Spleen (tissue), 11 donors: ENCODE results near the gene TBL3. TPM values are rescaled to one million over a fixed set of nuclear protein-coding genes. Genes with fewer than 3 reads are reported as not detected.

Experiments
- DNase-seq: peaks from one replicate; pipeline ENCODE4 v3.0.0-alpha.2; 2020
- H3K27ac ChIP-seq, 8 donors: fragments of 200-600 bp; sonication (generic) in 7 of 8; 1 replicate in 4 of 8; 2 replicates in 4 of 8; pipeline versions ENCODE4 v1.5.0 to v1.8.0; 2016 to 2021; ENCODE audit warnings: inconsistent platforms in 4 of 8, mild to moderate bottlenecking in 4 of 8, moderate library complexity in 1 of 8
- H3K27me3 ChIP-seq, 7 donors: fragments of 200-600 bp; sonication (generic) in 6 of 7; replicated peaks in 1 of 7; 1 replicate in 4 of 7; 2 replicates in 3 of 7; pipeline versions ENCODE4 v1.5.0 to v1.8.0; 2016 to 2021; ENCODE audit warnings: inconsistent platforms in 3 of 7, mild to moderate bottlenecking in 1 of 7
- H3K36me3 ChIP-seq, 6 donors: fragments of 200-600 bp; sonication (generic) in 5 of 6; 1 replicate in 4 of 6; 2 replicates in 2 of 6; pipeline versions ENCODE4 v1.5.0 to v1.8.0; 2016 to 2021; ENCODE audit warnings: inconsistent platforms in 2 of 6
- H3K4me1 ChIP-seq, 6 donors: fragments of 200-600 bp; sonication (generic) in 5 of 6; 1 replicate in 3 of 6; 2 replicates in 3 of 6; pipeline versions ENCODE4 v1.5.0 to v1.8.0; 2016 to 2021; ENCODE audit warnings: inconsistent platforms in 3 of 6
- H3K4me3 ChIP-seq, 8 donors: fragments of 200-600 bp; sonication (generic) in 7 of 8; 1 replicate in 4 of 8; 2 replicates in 4 of 8; pipeline versions ENCODE4 v1.5.0 to v1.8.0; 2016 to 2021; ENCODE audit warnings: inconsistent platforms in 4 of 8, mild to moderate bottlenecking in 4 of 8, moderate library complexity in 2 of 8
- H3K9me3 ChIP-seq, 8 donors: fragments of 200-600 bp; sonication (generic) in 7 of 8; 1 replicate in 4 of 8; 2 replicates in 4 of 8; pipeline versions ENCODE4 v1.5.0 to v1.8.0; 2016 to 2021; ENCODE audit warnings: inconsistent platforms in 4 of 8
- CTCF ChIP-seq, 11 experiments: fragments of 200-600 bp in 7 of 11; fragments of 450-650 bp in 4 of 11; sonication (generic) in 4 of 11; IDR thresholded peaks in 8 of 11; conservative IDR thresholded peaks in 3 of 11; 1 replicate in 7 of 11; 2 replicates in 4 of 11; pipeline versions ENCODE4 v1.4.0 to v1.8.0; 2016 to 2021; ENCODE audit warnings: antibody characterized with exemption in 11 of 11, inconsistent platforms in 4 of 11, mild to moderate bottlenecking in 1 of 11
- POLR2A ChIP-seq, 3 donors: fragments of 450-650 bp; IDR thresholded peaks; one replicate each; pipeline ENCODE4 v1.5.1; 2017; ENCODE audit warnings: antibody characterized with exemption in 3 of 3, mild to moderate bottlenecking in 1 of 3
- POLR2AphosphoS5 ChIP-seq, 3 donors: sonication (generic); formaldehyde crosslinking; IDR thresholded peaks; one replicate each; pipeline ENCODE4 v1.5.1; 2017; ENCODE audit warnings: antibody characterized with exemption in 3 of 3
- WGBS, 5 donors: extraction: QIAGEN DNeasy Blood & Tissue Kit in 3 of 5; methylation state at CpG; one replicate each; pipeline versions ENCODE4 v1.1.5 to v1.1.7; 2013 to 2018; 5-methylcytosine and 5-hydroxymethylcytosine counted together
- intact Hi-C: fragments of 100-400 bp; cut with DNase I; formaldehyde crosslinking; loops from one replicate; pipeline ENCODE4 v1.15.0; 2023; ENCODE audit warnings: low total_unique reads
- polyA plus RNA-seq, 3 donors: library from polyadenylated mRNA; stranded (reverse); fragments of 200-250 nt; gene quantifications; one replicate each; pipeline ENCODE4 v1.2.1, GENCODE V29; 2013
- total RNA-seq, 7 donors: library from RNA; depleted of rRNA in 3 of 7; stranded (reverse); fragments of >200 nt in 3 of 7; fragmentation: NEBNext Ultra II Directional in 4 of 7; extraction: Animal tissue kit (Norgen Biotek cat#: 25700) in 4 of 7; gene quantifications; one replicate each; pipeline versions ENCODE4 v1.1.0 to v1.2.1, GENCODE V29; 2016 to 2021
- donor health status: healthy with polysubstance abuse.
- donor health status: DM: no; HTN: no; CAD: no; lungs with moderate emphysema.
- donor health status: DM: no; HTN: no; CAD: no.
- donor health status: Bipolar disorder and iron deficiency.
- donor health status: healthy.
- donor health status: DM: no; HTN: no; CAD: no.
- donor health status: DM: yes; HTN: yes; CAD: no.

The TBL3 gene
- total and polyA plus RNA-seq, 10 donors: 20.6 to 54.2 (median 29.3) TPM

DNA sequence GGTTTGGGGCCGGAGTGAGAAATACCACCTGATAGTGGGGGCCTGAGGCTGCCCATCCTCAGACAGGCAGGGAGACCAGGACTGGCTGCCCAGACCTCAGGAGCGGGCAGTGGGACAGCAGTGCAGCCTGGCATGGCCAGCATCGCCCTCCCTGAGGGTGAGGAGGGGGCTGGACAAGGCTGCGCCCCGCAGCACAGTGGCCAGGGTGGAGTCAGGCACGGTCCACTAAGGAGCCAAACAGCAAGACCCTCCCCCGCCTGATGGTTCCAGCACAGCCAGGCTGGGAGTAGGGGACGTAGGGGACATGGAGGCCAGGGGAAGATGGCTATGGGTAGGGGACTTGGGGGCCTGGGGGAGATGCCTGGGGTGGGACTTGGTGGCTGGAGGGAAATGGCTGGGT is 34.5 kb downstream of the TBL3 start:
- Histone ChIP-seq H3K4me1 (peaks cover 54 to 76% (median 69%) of the 10 kb centered on the region in 6 donors), H3K9me3 (no peaks in the 10 kb centered on the region), H3K36me3 (peaks cover 5 to 42% (median 22%) of the 10 kb centered on the region in 6 donors), H3K27me3 (no peaks in the 10 kb centered on the region), H3K4me3 (no peak overlapping the region), H3K27ac (peak overlapping the region in 5 of 8 donors; percentile 23 to 95 (median 93))
- TF ChIP-seq POLR2AphosphoS5 (IDR thresholded peaks at IDR 0.05) (no peak), POLR2A (IDR thresholded peaks at IDR 0.05) (no peak), CTCF (IDR thresholded peaks at IDR 0.05 in 8 of 11, conservative IDR thresholded peaks at IDR 0.05 in 3 of 11) (no peak)
- 83 to 97% (median 89%) methylated on average over 8 of the region's 8 CpGs for WGBS, 5 donors
- intact Hi-C loops: no loop called here
- DNase-seq: peak; percentile 65

- DNase-seq: peak; percentile 74
- TF ChIP-seq CTCF (IDR thresholded peaks at IDR 0.05 in 8 of 11, conservative IDR thresholded peaks at IDR 0.05 in 3 of 11) (no peak), POLR2A (IDR thresholded peaks at IDR 0.05) (no peak), POLR2AphosphoS5 (IDR thresholded peaks at IDR 0.05) (no peak)
- peaks cover 5 to 32% (median 13%) of the 10 kb centered on the region in 6 donors for H3K36me3 ChIP-seq
- H3K9me3 ChIP-seq: no peaks in the 10 kb centered on the region
- no peaks in the 10 kb centered on the region for H3K27me3 ChIP-seq
- peak overlapping the region in 5 of 8 donors; percentile 89 to 95 (median 94) for H3K27ac ChIP-seq
- intact Hi-C loops: no loop called here
- peaks cover 54 to 76% (median 69%) of the 10 kb centered on the region in 6 donors for H3K4me1 ChIP-seq
- peak overlapping the region in 5 of 8 donors; percentile 69 to 97 (median 90) for H3K4me3 ChIP-seq
- 62 to 77% (median 75%) methylated on average over 12 to 16 of the region's 16 CpGs for WGBS, 5 donors
These were observed 35.4 kb downstream of the TBL3 start for GRCh38 chr16:2007081-2007836.

DNA sequence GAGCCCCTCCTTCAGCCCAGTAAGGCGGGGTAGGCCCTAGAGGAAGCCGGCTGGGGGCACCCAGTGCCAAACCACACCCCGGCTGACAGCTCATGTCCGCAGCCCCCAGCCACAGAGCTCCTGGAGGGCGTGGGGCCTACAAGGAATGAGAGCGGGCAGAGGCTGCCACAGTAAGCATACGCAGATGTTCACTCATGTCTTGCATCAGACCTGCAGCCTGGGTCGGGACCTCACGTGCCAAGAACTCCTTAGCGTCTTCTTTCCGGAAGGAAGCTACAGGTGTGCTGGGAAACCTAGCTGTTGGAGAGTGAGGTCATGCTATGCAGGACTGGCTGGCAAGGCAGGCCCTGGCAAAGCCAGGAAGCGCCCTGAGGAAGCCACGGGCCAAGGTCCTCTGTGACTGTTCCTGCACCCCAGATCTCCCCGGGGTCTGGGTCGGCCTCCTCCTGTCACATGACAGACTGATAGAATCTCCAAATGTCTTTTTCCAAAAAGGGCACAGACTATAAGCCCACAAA is 36.2 kb downstream of the TBL3 start:
- Histone ChIP-seq H3K36me3 (peaks cover 2 to 24% (median 5%) of the 10 kb centered on the region in 6 donors), H3K9me3 (no peaks in the 10 kb centered on the region), H3K4me3 (peak overlapping the region; percentile 50 to 97 (median 88)), H3K27me3 (no peaks in the 10 kb centered on the region), H3K27ac (peak overlapping the region in 7 of 8 donors; percentile 88 to 95 (median 93)), H3K4me1 (peaks cover 54 to 73% (median 69%) of the 10 kb centered on the region in 6 donors)
- intact Hi-C loops: no loop called here
- peak; percentile 79 for DNase-seq
- WGBS, 5 donors: 12 to 26% (median 16%) methylated on average over 15 of the region's 15 CpGs
- TF ChIP-seq CTCF (IDR thresholded peaks at IDR 0.05 in 8 of 11, conservative IDR thresholded peaks at IDR 0.05 in 3 of 11) (no peak), POLR2AphosphoS5 (IDR thresholded peaks at IDR 0.05) (peak in 2 of 3 donors; percentile 38 to 48)

DNA sequence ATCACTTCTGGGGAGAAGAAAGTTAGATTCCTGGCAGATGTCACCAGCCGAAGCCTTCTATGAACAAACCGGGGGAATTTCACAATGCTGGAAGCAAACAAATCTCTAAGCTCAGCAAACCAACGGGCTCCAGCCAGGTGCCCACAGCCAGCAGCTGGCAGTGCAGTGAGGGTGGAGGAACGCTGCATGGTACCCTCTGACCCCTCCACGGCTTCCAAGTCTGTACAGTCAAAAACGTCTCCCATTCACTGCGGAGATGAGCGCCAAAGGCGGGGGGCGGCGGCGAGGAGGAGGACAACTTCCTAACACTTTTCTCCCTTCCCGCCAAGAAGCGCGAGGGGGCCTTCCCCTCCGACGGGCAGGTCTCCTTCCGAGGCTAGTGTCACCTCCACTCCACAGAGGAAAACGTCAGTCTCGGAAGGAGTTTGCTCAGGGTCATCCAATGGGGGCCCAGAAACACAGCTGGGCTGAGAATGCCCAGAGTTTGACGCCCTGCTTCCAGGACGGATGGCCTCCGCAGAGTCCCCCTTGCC is 36.8 kb downstream of the TBL3 start:
- no peaks in the 10 kb centered on the region for H3K9me3 ChIP-seq
- H3K4me1 ChIP-seq: peaks cover 50 to 66% (median 64%) of the 10 kb centered on the region in 6 donors
- WGBS, 5 donors: 1 to 5% (median 2%) methylated on average over 16 to 23 of the region's 23 CpGs
- intact Hi-C loops: no loop called here
- H3K27me3 ChIP-seq: no peaks in the 10 kb centered on the region
- H3K4me3 ChIP-seq: peak overlapping the region; percentile 50 to 97 (median 88)
- H3K36me3 ChIP-seq: peaks cover 0 to 20% (median 0%) of the 10 kb centered on the region in 6 donors
- peak; percentile 82 for DNase-seq
- H3K27ac ChIP-seq: peak overlapping the region; percentile 78 to 95 (median 91)
- TF ChIP-seq CTCF (IDR thresholded peaks at IDR 0.05 in 8 of 11, conservative IDR thresholded peaks at IDR 0.05 in 3 of 11): no peak
- no peak for TF ChIP-seq POLR2A (IDR thresholded peaks at IDR 0.05)
- no peak for TF ChIP-seq POLR2AphosphoS5 (IDR thresholded peaks at IDR 0.05)
